GM10266 (cell line): Measurements from ENCODE around the gene CTSV.
"Not testable (repeated sequence)": the region's sequence is repeated elsewhere in the genome, so short reads cannot be mapped to it uniquely, and the experiment has no call there.

Experiments used
- DNase-seq: peaks from one replicate; pipeline ENCODE4 v3.0.0; 2012; ENCODE audit errors: extremely low spot score
- TF ChIP-seq, protein P1 (sequence below): IDR thresholded peaks from 2 replicates; pipeline ENCODE4 v1.5.1; 2012; ENCODE audit warnings: mild to moderate bottlenecking, low read depth; ENCODE audit not compliant: control insufficient read depth, insufficient read depth; ENCODE audit errors: missing control alignments

The CTSV gene

DNA sequence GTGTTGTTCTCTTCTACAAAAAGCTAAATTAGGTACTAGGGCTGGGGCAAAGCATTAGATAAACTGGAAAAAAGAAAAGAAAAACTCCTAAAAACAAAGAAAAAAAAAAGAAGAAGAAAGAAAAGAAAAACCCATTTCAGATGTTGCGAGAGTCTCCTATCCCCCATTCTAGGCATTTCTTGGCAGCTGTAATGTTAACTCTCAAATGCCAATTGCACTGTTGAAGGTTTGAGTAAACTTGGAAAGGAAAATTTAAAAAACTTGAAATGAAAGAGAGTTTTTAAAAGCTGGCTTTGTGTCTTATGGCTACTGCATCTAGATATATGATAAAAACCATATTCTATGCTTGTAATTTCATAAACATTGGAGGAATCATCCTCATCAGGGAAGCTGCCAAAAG is 34.6 kb upstream of the CTSV start:
- TF ChIP-seq, protein P1, sequence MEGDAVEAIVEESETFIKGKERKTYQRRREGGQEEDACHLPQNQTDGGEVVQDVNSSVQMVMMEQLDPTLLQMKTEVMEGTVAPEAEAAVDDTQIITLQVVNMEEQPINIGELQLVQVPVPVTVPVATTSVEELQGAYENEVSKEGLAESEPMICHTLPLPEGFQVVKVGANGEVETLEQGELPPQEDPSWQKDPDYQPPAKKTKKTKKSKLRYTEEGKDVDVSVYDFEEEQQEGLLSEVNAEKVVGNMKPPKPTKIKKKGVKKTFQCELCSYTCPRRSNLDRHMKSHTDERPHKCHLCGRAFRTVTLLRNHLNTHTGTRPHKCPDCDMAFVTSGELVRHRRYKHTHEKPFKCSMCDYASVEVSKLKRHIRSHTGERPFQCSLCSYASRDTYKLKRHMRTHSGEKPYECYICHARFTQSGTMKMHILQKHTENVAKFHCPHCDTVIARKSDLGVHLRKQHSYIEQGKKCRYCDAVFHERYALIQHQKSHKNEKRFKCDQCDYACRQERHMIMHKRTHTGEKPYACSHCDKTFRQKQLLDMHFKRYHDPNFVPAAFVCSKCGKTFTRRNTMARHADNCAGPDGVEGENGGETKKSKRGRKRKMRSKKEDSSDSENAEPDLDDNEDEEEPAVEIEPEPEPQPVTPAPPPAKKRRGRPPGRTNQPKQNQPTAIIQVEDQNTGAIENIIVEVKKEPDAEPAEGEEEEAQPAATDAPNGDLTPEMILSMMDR: no peak
- DNase-seq: no peak

DNA sequence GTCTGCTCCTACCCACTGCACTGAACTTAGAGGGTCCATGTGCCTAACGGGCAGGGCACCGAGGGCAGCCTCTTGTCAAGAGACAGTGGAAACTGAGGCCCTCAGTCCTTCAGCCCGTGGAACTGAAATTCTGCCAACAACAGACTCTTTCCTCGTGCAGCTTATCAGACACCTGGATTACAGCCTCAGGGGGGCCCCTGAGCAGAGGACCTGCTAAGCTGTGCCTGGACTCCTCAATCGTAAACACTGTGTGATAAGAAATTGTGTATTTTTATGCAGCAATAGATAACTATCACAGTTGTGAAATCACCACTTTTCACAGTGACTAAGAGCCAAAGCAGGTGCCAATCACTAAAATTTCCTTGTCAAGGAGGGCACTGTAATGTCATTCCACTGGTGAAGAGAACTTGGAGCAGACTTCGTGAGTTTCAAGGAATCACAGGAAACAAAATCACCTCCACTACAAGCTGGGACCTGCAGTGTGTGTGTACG is 33.4 kb upstream of the CTSV start:
- TF ChIP-seq, protein P1: no peak
- DNase-seq: no peak

DNA sequence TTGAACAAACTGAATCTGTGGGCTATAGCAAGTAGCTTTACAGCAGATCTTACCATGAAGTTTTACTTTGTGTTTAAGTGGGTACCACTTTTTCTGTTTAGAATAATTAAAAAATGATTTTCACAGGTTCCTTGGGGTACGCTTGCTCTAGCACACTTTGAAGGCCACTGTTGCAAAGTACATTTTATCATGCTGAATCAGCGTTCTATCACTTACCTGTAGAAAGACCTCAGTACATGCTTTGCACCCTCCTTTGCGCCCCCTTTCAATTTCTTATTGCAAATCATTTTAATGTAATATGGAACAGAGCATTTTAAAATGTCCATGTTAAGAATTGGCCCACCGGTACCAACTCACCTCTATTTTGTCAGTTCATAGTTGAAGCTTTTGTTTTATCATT is 31.4 kb upstream of the CTSV start:
- not testable (repeated sequence) for DNase-seq

DNA sequence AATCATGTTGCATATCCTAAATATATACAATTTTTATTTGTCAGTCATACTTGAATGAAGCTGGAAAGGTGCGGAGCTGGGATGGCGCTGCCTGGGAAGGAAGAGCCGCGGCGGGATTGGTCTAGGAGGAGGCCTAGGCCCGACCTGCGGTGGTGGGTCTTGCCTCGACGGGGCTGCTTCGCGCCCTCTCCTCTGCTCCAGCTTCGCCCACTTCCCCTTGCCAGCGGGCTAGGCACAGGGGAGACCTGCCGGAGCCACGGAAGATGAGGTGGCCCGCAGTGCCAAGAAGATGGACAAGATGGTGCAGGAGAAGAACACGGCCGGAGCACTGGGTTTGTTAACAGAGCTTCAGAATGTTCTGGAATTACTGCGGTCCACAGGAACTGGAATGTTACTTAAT is 28.5 kb upstream of the CTSV start:
- TF ChIP-seq, protein P1: no peak
- DNase-seq: no peak

DNA sequence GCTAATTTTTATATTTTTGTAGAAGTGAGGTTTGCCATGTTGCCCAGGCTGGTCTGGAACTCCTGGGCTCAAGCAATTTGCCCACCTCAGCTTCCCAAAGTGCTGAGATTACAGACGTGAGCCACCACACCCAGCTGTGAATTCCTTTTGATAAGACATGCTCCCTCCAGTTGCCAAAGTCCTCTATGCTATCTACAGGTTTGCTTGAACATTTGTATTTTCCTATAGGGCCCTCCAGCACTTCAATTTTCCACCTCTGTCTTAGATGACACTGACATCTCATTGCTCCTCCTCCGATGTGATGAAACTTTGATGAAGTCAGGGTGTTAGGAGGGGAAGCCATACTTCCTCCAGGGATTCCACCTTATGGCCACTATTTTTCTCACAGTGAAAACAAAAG is 25.2 kb upstream of the CTSV start:
- no peak for DNase-seq
- TF ChIP-seq, protein P1: no peak

- TF ChIP-seq, protein P1: no peak
- DNase-seq: no peak
Measured at GRCh38 chr9:97060796-97061195, 21.9 kb upstream of the CTSV start.

- TF ChIP-seq, protein P1: no peak
- no peak for DNase-seq
Measured at GRCh38 chr9:97059626-97060025, 20.7 kb upstream of the CTSV start.

GRCh38 chr9:97057651-97058050 is 18.7 kb upstream of the CTSV start:
- no peak for DNase-seq
- TF ChIP-seq, protein P1: no peak

- not testable (repeated sequence) for DNase-seq
Measured at GRCh38 chr9:97055891-97056290, 16.9 kb upstream of the CTSV start.
